BJ (cell line): ENCODE results near the gene CD93. TPM values are rescaled to one million over a fixed set of nuclear protein-coding genes. Genes with fewer than 3 reads are reported as not detected.

Source experiments
- CTCF ChIA-PET: fragments of 350-600 bp; formaldehyde crosslinking; extraction: SDS; loops from one replicate; lab custom pipeline; 2021; ENCODE audit warnings: antibody characterized with exemption, inconsistent platforms; lab: Yijun Ruan, JAX
- POLR2A ChIA-PET: fragments of 300-600 bp; sonication (Branson Sonifier 250); formaldehyde crosslinking; extraction: SDS; loops from one replicate; lab custom pipeline; 2021; ENCODE audit warnings: antibody characterized with exemption; lab: Charles Lee
- DNase-seq: peaks from one replicate; pipeline ENCODE4 v3.0.0-alpha.2; 2011; ENCODE audit warnings: low read depth
- H3K27me3 ChIP-seq: 2 replicates; pipeline ENCODE4 v1.6.0; 2011; ENCODE audit warnings: low read length; ENCODE audit not compliant: control insufficient read depth, insufficient read depth
- H3K36me3 ChIP-seq: 2 replicates; pipeline ENCODE4 v1.5.1; 2011; ENCODE audit warnings: low read length; ENCODE audit not compliant: control insufficient read depth, insufficient read depth
- H3K4me3 ChIP-seq: 2 replicates; pipeline ENCODE4 v1.5.1; 2011; ENCODE audit warnings: low read depth, mild to moderate bottlenecking, control low read depth, low read length
- polyA plus RNA-seq: library from polyadenylated mRNA; depleted of rRNA; stranded (reverse); fragments of >200 nt; gene quantifications from 2 replicates; pipeline ENCODE4 v1.2.3, GENCODE V29; 2011
- TF ChIP-seq, protein P1 (sequence below): IDR thresholded peaks from 2 replicates; pipeline ENCODE4 v1.5.1; 2011; ENCODE audit warnings: low read depth, mild to moderate bottlenecking, control low read depth, inconsistent platforms, low read length, moderate library complexity; ENCODE audit not compliant: insufficient read depth

Gene CD93
- polyA plus RNA-seq, 1 experiment, result not detected

DNA sequence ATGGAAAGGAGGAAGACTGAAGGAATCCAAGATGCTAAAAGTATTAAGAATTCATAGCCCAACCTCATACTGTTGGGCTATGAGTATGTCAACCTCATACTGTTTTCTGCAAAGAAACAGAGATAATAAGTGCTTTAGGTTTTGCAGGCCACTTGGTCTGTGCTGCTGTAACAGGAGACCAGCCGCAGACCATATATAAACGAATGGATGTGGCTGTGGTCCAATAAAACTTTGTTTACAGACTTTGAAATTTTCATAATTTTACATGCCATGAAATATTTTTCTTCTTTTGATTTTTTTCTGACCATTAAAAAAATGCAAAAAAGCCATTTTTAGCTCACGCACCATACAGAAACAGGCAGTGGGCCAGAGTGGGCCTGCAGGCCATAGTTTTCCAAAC, 23.0 kb downstream of the CD93 start:
- no peak for DNase-seq
- Histone ChIP-seq H3K4me3 (no peak overlapping the region), H3K36me3 (no peaks in the 10 kb centered on the region), H3K27me3 (no peaks in the 10 kb centered on the region; the same call in 1 of the 2 replicates)
- TF ChIP-seq, protein P1, sequence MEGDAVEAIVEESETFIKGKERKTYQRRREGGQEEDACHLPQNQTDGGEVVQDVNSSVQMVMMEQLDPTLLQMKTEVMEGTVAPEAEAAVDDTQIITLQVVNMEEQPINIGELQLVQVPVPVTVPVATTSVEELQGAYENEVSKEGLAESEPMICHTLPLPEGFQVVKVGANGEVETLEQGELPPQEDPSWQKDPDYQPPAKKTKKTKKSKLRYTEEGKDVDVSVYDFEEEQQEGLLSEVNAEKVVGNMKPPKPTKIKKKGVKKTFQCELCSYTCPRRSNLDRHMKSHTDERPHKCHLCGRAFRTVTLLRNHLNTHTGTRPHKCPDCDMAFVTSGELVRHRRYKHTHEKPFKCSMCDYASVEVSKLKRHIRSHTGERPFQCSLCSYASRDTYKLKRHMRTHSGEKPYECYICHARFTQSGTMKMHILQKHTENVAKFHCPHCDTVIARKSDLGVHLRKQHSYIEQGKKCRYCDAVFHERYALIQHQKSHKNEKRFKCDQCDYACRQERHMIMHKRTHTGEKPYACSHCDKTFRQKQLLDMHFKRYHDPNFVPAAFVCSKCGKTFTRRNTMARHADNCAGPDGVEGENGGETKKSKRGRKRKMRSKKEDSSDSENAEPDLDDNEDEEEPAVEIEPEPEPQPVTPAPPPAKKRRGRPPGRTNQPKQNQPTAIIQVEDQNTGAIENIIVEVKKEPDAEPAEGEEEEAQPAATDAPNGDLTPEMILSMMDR, result no peak
- ChIA-PET CTCF (interaction anchor here (1.1 to 2.0 kb wide), 4 partner anchors 12 to 52 kb away, joined by 3 to 10 read pairs (median 4); partner anchors contain the start of gene CD93), POLR2A (no interaction called here)

DNA sequence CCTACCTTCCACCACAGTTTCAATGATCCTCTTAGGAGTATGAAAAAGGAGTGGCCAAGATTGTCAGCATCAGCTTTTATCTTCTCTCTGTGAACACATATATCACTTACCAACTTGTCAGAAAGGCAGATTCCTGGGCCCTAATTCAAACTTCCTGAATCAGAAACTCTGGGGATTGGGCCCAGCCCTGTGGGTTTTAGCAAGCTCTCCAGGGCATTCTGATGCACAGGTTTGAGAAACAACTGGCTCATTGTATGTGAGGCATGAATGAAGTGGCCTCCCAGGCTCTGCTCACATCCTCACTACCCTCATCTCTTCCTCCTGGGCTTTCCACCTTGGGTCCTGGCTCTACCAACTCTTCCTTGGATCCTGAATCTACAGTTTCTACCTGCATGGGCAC, 23.5 kb downstream of the CD93 start:
- ChIA-PET POLR2A (interaction anchor here (0.6 kb wide), 1 partner anchor 1966 kb away, joined by 3 read pairs; no protein-coding TSS in a partner anchor), CTCF (interaction anchor here (0.7 to 2.0 kb wide), 6 partner anchors 11 to 277 kb away, joined by 3 to 10 read pairs (median 4); partner anchors contain the start of gene CD93)
- no peaks in the 10 kb centered on the region for H3K36me3 ChIP-seq
- no peak for DNase-seq
- H3K27me3 ChIP-seq, result no peaks in the 10 kb centered on the region; the same call in 1 of the 2 replicates
- no peak overlapping the region for H3K4me3 ChIP-seq
- TF ChIP-seq, protein P1, result no peak

DNA sequence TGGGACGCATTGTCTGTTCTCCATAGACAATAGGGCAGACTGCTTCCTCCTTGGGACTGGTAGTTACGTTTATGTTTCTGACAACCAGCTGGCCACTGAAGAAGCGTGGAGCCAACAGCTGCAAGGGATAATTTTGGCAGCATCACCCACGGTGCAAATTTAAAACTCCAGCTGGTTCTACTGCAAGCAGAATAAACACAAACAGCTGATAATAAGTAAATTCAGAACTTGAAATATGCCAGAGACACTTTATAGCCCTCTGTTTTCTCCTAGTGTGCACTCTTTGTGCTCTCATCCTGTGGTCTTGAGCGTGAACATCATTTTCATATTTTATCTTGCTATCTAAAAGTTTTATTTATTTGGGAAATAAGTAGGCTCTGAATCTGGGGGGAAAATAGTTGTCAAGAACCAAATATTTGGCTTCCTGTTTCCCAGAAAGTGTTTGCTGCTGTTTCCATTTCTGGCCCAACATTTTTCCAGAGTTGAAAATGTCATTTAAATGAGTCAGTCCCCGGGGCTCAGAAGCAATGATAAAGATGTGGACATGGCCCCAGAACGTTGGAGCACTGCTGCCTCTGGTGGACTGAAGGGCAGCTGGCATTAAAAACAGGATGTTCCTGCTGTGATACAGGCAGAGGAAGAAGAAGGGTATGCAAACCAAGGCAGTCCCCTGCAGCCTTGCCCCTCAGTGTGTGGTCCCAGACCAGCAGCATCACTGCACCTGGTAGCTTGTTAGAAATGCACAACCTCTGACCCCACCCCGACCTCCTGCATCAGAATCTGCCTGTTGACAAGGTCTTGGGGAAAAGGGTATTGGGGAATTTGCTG, 24.2 kb downstream of the CD93 start:
- TF ChIP-seq, protein P1, result peak; percentile 66
- Histone ChIP-seq H3K36me3 (no peaks in the 10 kb centered on the region), H3K4me3 (no peak overlapping the region), H3K27me3 (no peaks in the 10 kb centered on the region; the same call in 1 of the 2 replicates)
- DNase-seq, result peak; percentile 7
- ChIA-PET POLR2A (interaction anchor here (0.6 kb wide), 1 partner anchor 1965 kb away, joined by 3 read pairs; no protein-coding TSS in a partner anchor), CTCF (interaction anchor here (0.7 to 2.0 kb wide), 13 partner anchors 11 to 373 kb away, joined by 3 to 10 read pairs (median 4); partner anchors contain the start of gene CD93)

DNA sequence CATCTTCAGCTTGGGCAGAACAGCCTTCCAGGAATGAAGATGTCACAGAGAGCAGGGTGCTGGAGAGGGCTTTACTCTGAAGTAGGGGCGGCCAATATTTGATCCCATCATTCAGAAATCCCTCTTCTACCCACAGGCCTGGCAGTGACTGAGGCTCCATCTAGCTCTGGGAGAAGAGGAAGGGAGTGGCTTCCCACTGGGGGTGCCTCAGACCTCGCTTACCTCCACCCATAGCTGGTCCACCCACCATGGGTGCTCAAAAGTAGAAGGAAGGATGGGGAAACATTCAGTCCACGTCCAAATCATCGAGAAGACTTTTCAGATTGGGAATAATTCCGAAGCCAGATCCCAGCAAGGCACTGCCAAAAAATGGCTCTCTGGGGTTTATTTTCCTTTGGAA, 24.9 kb downstream of the CD93 start:
- H3K36me3 ChIP-seq, result no peaks in the 10 kb centered on the region
- no peak overlapping the region for H3K4me3 ChIP-seq
- DNase-seq, result no peak
- TF ChIP-seq, protein P1, result no peak
- ChIA-PET POLR2A (no interaction called here), CTCF (interaction anchor here (0.7 to 2.0 kb wide), 8 partner anchors 11 to 372 kb away, joined by 3 to 7 read pairs (median 4); no protein-coding TSS in a partner anchor)
- no peaks in the 10 kb centered on the region for H3K27me3 ChIP-seq

DNA sequence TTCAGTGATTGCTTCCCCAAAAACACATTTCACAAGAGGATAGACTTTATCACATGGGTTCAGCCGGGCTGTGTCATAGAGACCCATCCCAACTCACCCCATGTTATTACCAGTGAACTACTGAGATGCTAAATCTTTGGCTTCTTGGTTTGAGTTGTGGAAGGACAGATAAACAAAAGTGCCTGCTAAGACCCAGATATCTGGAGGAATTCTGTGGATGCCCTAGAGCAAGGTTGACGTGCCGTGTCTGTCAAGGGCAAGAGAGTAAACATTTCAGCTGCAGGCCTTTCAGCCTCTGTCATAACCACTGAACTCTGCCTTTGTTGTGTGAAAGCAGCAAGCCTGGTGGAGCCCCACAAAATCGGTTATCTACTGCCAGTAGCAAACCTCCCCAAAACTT, 25.5 kb downstream of the CD93 start:
- POLR2A ChIA-PET, result no interaction called here
- Histone ChIP-seq H3K27me3 (no peaks in the 10 kb centered on the region), H3K36me3 (no peaks in the 10 kb centered on the region), H3K4me3 (no peak overlapping the region)
- TF ChIP-seq, protein P1, result no peak
- DNase-seq, result no peak
- CTCF ChIA-PET, result interaction anchor here (0.6 to 2.1 kb wide), 9 partner anchors 10 to 610 kb away, joined by 3 to 10 read pairs (median 4); no protein-coding TSS in a partner anchor
